GM12878 (cell line): ENCODE data around the gene UBAP2. TPM values are rescaled to one million over a fixed set of nuclear protein-coding genes. Genes with fewer than 3 reads are reported as not detected.

ENCODE experiments used
- ATF3 ChIP-seq: IDR thresholded peaks from 2 replicates; pipeline ENCODE4 v1.6.1; 2011; ENCODE audit warnings: low read depth, mild to moderate bottlenecking, low read length, moderate library complexity, borderline replicate concordance; ENCODE audit errors: extremely low read depth
- BRCA1 ChIP-seq: IDR thresholded peaks from 2 replicates; pipeline ENCODE4 v1.6.1; 2011; ENCODE audit warnings: low read depth, low read length, improper control_type of control experiment
- CREB1 ChIP-seq: IDR thresholded peaks from 2 replicates; pipeline ENCODE4 v1.6.1; 2012; ENCODE audit warnings: low read depth, mild to moderate bottlenecking, inconsistent platforms
- CREM ChIP-seq: IDR thresholded peaks from 2 replicates; pipeline ENCODE4 v1.6.1; 2014; ENCODE audit warnings: antibody characterized with exemption, low read depth
- CTCF ChIP-seq, 3 experiments: IDR thresholded peaks in 2 of 3; conservative IDR thresholded peaks in 1 of 3; 2 replicates each; pipeline ENCODE4 v1.5.1; 2011; ENCODE audit warnings: low read depth in 3 of 3, low read length in 3 of 3, mild to moderate bottlenecking in 3 of 3, control low read depth in 2 of 3, moderate library complexity in 2 of 3, inconsistent platforms in 1 of 3, mixed read lengths in 1 of 3; ENCODE audit not compliant: control insufficient read depth in 2 of 3, insufficient read depth in 1 of 3; ENCODE audit errors: extremely low read depth in 1 of 3
- DPF2 ChIP-seq: fragments of 450-650 bp; IDR thresholded peaks from 2 replicates; pipeline ENCODE4 v1.6.1; 2017; ENCODE audit warnings: mild to moderate bottlenecking
- MEF2A ChIP-seq: IDR thresholded peaks from 2 replicates; pipeline ENCODE4 v1.6.1; 2011; ENCODE audit warnings: low read depth, mild to moderate bottlenecking, low read length, moderate library complexity; ENCODE audit not compliant: insufficient read depth
- NR2F1 ChIP-seq: fragments of 450-650 bp; conservative IDR thresholded peaks from 2 replicates; pipeline ENCODE4 v1.6.1; 2017; ENCODE audit warnings: mild to moderate bottlenecking
- SIX5 ChIP-seq: IDR thresholded peaks from 2 replicates; pipeline ENCODE4 v1.6.1; 2011; ENCODE audit warnings: mild to moderate bottlenecking, low read depth, low read length, moderate library complexity; ENCODE audit not compliant: severe bottlenecking
- SREBF2 ChIP-seq: IDR thresholded peaks from 2 replicates; pipeline ENCODE4 v1.6.1; 2012; ENCODE audit warnings: mild to moderate bottlenecking, low read length
- ZSCAN29 ChIP-seq: fragments of 450-650 bp; IDR thresholded peaks from 2 replicates; pipeline ENCODE4 v1.6.1; 2017; ENCODE audit warnings: mild to moderate bottlenecking, moderate library complexity
- polyA plus RNA-seq, 11 experiments: library from polyadenylated mRNA; depleted of rRNA in 4 of 11; unstranded in 6 of 11; stranded (reverse) in 5 of 11; fragments of >200 nt; fragmentation: Nextera tagmentation in 4 of 11; fragmentation: Illumina TruSeq in 1 of 11; extraction: Ambion mirVana in 4 of 11; extraction: Trizol in 1 of 11; gene quantifications; 1 replicate in 1 of 11; 2 replicates in 10 of 11; pipeline versions ENCODE4 v1.2.1 to v1.2.3, GENCODE V29; 2011 to 2016; ENCODE audit warnings: inconsistent platforms in 2 of 11, missing spikeins in 2 of 11, low read depth in 1 of 11
- total RNA-seq, 4 experiments: library from RNA; depleted of rRNA in 3 of 4; stranded (reverse); fragments of >200 nt in 3 of 4; fragmentation: Illumina TruSeq in 1 of 4; extraction: Trizol in 1 of 4; gene quantifications; 2 replicates each; pipeline versions ENCODE4 v1.2.1 to v1.2.3, GENCODE V29; 2013 to 2021
- TF ChIP-seq, protein P1 (sequence below): fragments of 450-650 bp; IDR thresholded peaks from 2 replicates; pipeline ENCODE4 v1.6.1; 2016; ENCODE audit warnings: mild to moderate bottlenecking

The UBAP2 gene
- total and polyA plus RNA-seq, 10 of the 15 experiments (the other 5 are each of a cell fraction or from before 2014, with no cell fraction given) = 8.5 to 48.2 (median 28.1) TPM

DNA sequence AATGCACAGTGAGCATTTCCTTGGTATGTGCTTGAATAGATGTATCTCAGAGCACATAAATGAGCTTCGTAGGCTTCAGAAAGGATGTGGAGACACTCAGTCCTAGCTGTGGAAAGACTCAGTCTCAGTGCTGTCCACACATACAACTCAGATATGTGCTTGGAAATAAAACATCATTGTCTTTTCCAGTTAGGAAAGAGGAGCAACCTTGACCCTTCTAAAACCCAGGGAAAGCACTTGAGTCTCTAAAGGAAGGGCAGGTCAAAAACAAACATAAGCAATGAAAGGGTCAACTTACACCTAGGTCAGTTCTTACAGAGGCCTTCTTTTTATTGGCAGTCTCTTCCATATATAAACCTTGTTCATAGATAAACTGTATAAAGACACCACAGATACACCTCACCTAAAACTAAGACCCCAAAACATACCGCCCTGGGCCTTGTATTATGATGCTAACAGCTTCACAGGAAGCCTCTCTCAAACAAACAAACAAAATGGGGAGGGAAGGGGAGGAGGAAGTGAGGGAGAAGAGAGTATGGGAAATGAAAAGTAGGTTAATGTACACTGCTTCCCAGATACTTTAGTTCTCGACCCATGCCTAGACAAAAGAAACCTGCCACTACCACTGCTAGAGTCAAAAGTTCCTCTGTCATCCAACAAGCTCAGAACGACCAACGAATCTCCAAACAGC is 114.4 kb downstream of the UBAP2 start (continued):
- TF ChIP-seq ZSCAN29 = no peak
- no peak for TF ChIP-seq SIX5
- no peak for TF ChIP-seq MEF2A
- TF ChIP-seq ATF3 = no peak
- no peak for TF ChIP-seq CTCF (IDR thresholded peaks at IDR 0.05 in 2 of 3, conservative IDR thresholded peaks at IDR 0.05 in 1 of 3; ENCODE audit: control insufficient read depth in 2 of 3, extremely low read depth in 1 of 3, insufficient read depth in 1 of 3, low read depth in 3 of 3, low read length in 3 of 3)
- no peak for TF ChIP-seq DPF2
- TF ChIP-seq NR2F1 = no peak
- no peak for TF ChIP-seq BRCA1
- TF ChIP-seq, protein P1, sequence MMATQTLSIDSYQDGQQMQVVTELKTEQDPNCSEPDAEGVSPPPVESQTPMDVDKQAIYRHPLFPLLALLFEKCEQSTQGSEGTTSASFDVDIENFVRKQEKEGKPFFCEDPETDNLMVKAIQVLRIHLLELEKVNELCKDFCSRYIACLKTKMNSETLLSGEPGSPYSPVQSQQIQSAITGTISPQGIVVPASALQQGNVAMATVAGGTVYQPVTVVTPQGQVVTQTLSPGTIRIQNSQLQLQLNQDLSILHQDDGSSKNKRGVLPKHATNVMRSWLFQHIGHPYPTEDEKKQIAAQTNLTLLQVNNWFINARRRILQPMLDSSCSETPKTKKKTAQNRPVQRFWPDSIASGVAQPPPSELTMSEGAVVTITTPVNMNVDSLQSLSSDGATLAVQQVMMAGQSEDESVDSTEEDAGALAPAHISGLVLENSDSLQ = no peak
- TF ChIP-seq SREBF2 = no peak
- no peak for TF ChIP-seq CREB1
- no peak for TF ChIP-seq CREM
